K562 (cell line): ENCODE results near the gene ARSJ. TPM values are rescaled to one million over a fixed set of nuclear protein-coding genes. Genes with fewer than 3 reads are reported as not detected.

Source experiments
- ATAC-seq: fragments of 200-7000 bp; cut with Tn5 transposase; 3 replicates; pipeline ENCODE4 v1.9.1; 2020; ENCODE audit warnings: moderate library complexity
- BruUV-seq: library from RNA; stranded (reverse); fragments of 400-500 nt; replicated peaks from 2 replicates; lab custom pipeline; 2021; lab: Mats Ljungman, UMichigan
- CTCF ChIA-PET: fragments of 300-600 bp; formaldehyde crosslinking; extraction: SDS; loops from one replicate; lab custom pipeline; 2021; ENCODE audit warnings: low intra/inter-chr PET ratio; lab: Yijun Ruan, JAX
- POLR2A ChIA-PET: fragments of 300-600, 350-650 bp; sonication (Branson Sonifier 250); formaldehyde crosslinking; extraction: SDS; loops from one replicate; lab custom pipeline; 2021; ENCODE audit warnings: antibody characterized with exemption, inconsistent platforms; lab: Yijun Ruan, JAX
- DNase-seq, 4 experiments: peaks; one replicate each; pipeline versions ENCODE4 v3.0.0 to v3.0.0-alpha.2; 2011 to 2018; ENCODE audit warnings: low spot score in 3 of 4, mixed read lengths in 3 of 4; ENCODE audit errors: extremely low read depth in 1 of 4
- FAIRE-seq: peaks from 2 replicates; lab custom pipeline; 2011; peaks lifted over from hg19 to GRCh38; lab: Jason Lieb, UNC
- H2AFZ ChIP-seq: 2 replicates; pipeline ENCODE4 v1.6.0; 2011; ENCODE audit warnings: low read depth, low read length, control low read depth, inconsistent platforms
- H3K27ac ChIP-seq: fragments of 200-600 bp; 3 replicates; pipeline ENCODE4 v1.8.0; 2011; ENCODE audit warnings: low read depth, mild to moderate bottlenecking, control low read depth, inconsistent platforms, low read length, moderate library complexity, mixed read lengths; ENCODE audit errors: extremely low read depth
- H3K27me3 ChIP-seq, 2 experiments: fragments of 300-600 bp in 1 of 2; 2 replicates in 1 of 2; 3 replicates in 1 of 2; pipeline versions ENCODE4 v1.6.0 to v1.8.0; 2011; ENCODE audit warnings: inconsistent platforms in 2 of 2, low read length in 2 of 2, mild to moderate bottlenecking in 1 of 2, mixed read lengths in 1 of 2, moderate library complexity in 1 of 2; ENCODE audit not compliant: control insufficient read depth in 2 of 2, insufficient read depth in 2 of 2
- H3K36me3 ChIP-seq: fragments of 300-600 bp; 3 replicates; pipeline ENCODE4 v1.8.0; 2011; ENCODE audit warnings: mild to moderate bottlenecking, low read length, inconsistent platforms; ENCODE audit not compliant: control insufficient read depth, insufficient read depth
- H3K4me1 ChIP-seq, 2 experiments: fragments of 200-600 bp in 1 of 2; replicated peaks in 1 of 2; 2 replicates in 1 of 2; 3 replicates in 1 of 2; pipeline versions ENCODE4 v1.5.1 to v1.8.0; 2011; ENCODE audit warnings: inconsistent platforms in 2 of 2, low read length in 2 of 2, mild to moderate bottlenecking in 1 of 2, mixed read lengths in 1 of 2, moderate library complexity in 1 of 2; ENCODE audit not compliant: control insufficient read depth in 2 of 2, insufficient read depth in 2 of 2
- H3K4me2 ChIP-seq: 2 replicates; pipeline ENCODE4 v1.6.1; 2011; ENCODE audit warnings: low read length, control low read depth, inconsistent platforms, mixed read lengths; ENCODE audit not compliant: insufficient read depth
- H3K4me3 ChIP-seq: fragments of 200-600 bp; sonication (generic), shearing (Covaris generic); 2 replicates; pipeline ENCODE4 v1.5.1; 2016; ENCODE audit warnings: control low read depth, inconsistent platforms
- H3K79me2 ChIP-seq: fragments of 200-600 bp; 3 replicates; pipeline ENCODE4 v1.8.0; 2011; ENCODE audit warnings: low read length, inconsistent platforms; ENCODE audit not compliant: control insufficient read depth, insufficient read depth
- H3K9ac ChIP-seq, 2 experiments: 2 replicates each; pipeline versions ENCODE4 v1.6.0 to v1.6.1; 2011; ENCODE audit warnings: low read depth in 2 of 2, low read length in 2 of 2, control low read depth in 1 of 2, inconsistent platforms in 1 of 2, mild to moderate bottlenecking in 1 of 2, mixed read lengths in 1 of 2; ENCODE audit not compliant: insufficient read depth in 1 of 2
- H3K9me1 ChIP-seq: one replicate; pipeline ENCODE4 v1.6.0; 2011; ENCODE audit warnings: inconsistent platforms, mild to moderate bottlenecking, low read length, moderate library complexity; ENCODE audit not compliant: control insufficient read depth, insufficient read depth
- H3K9me3 ChIP-seq: replicated peaks from 2 replicates; pipeline ENCODE4 v1.5.1; 2011; ENCODE audit warnings: low read depth, low read length, inconsistent platforms; ENCODE audit not compliant: control insufficient read depth, insufficient read depth
- H4K20me1 ChIP-seq: replicated peaks from 2 replicates; pipeline ENCODE4 v1.6.1; 2011; ENCODE audit warnings: low read length, inconsistent platforms, mixed read lengths; ENCODE audit not compliant: control insufficient read depth, insufficient read depth
- CBX1 ChIP-seq: sonication (generic); IDR thresholded peaks from 2 replicates; pipeline ENCODE4 v1.6.1; 2016; ENCODE audit warnings: antibody characterized with exemption, low read depth, mild to moderate bottlenecking
- CREM ChIP-seq: IDR thresholded peaks from 2 replicates; pipeline ENCODE4 v1.6.1; 2014; ENCODE audit warnings: antibody characterized with exemption, low read depth
- E2F3 ChIP-seq: fragments of 250-450 bp; sonication (Bioruptor Pico); IDR thresholded peaks from 2 replicates; pipeline ENCODE4 v1.4.0; 2020; ENCODE audit warnings: mild to moderate bottlenecking
- ETV1 ChIP-seq: fragments of 450-650 bp; conservative IDR thresholded peaks from 2 replicates; pipeline ENCODE4 v1.6.1; 2016; ENCODE audit warnings: missing genetic modification characterization, control low read depth, low read depth, missing compliant biosample characterization
- FOXK2 ChIP-seq, 2 experiments: fragments of 450-650 bp; IDR thresholded peaks in 1 of 2; conservative IDR thresholded peaks in 1 of 2; 2 replicates each; pipeline ENCODE4 v1.6.1; 2016; ENCODE audit warnings: low read depth in 2 of 2, mild to moderate bottlenecking in 1 of 2
- MEIS2 ChIP-seq: fragments of 450-650 bp; IDR thresholded peaks from 2 replicates; pipeline ENCODE4 v1.6.1; 2014; ENCODE audit warnings: mild to moderate bottlenecking; ENCODE audit not compliant: partially characterized antibody
- PHTF2 ChIP-seq: fragments of 250-450 bp; sonication (Bioruptor Pico); IDR thresholded peaks from 2 replicates; pipeline ENCODE4 v1.5.0; 2021; ENCODE audit warnings: mild to moderate bottlenecking
- PTBP1 ChIP-seq: fragments of 200-400 bp; formaldehyde crosslinking; IDR thresholded peaks from 2 replicates; pipeline ENCODE4 v1.6.1; 2017; ENCODE audit warnings: low read depth, low read length
- TGIF2 ChIP-seq: sonication (generic); formaldehyde crosslinking; IDR thresholded peaks from 2 replicates; pipeline ENCODE4 v1.8.1; 2022; ENCODE audit warnings: mild to moderate bottlenecking, missing genetic modification reagents, moderate library complexity
- ZNF133 ChIP-seq: fragments of 250-450 bp; sonication (Bioruptor Pico); IDR thresholded peaks from 2 replicates; pipeline ENCODE4 v1.4.0; 2020; ENCODE audit warnings: mild to moderate bottlenecking
- WGBS: fragments of 100-300 bp; shearing (Covaris generic); methylation state at CpG from one replicate; pipeline ENCODE4 v1.1.6; 2016; ENCODE audit warnings: low coverage, mixed read lengths; ENCODE audit not compliant: insufficient coverage; ENCODE audit errors: missing lambda C conversion rate; 5-methylcytosine and 5-hydroxymethylcytosine counted together
- in situ Hi-C: fragments of 300-500 bp; cut with MboI; formaldehyde crosslinking; loops from 4 replicates; pipeline ENCODE4 v1.15.0; 2018; ENCODE audit warnings: inconsistent platforms, mixed read lengths
- intact Hi-C: fragments of 100-400 bp; cut with micrococcal nuclease; formaldehyde crosslinking; loops from 2 replicates; pipeline ENCODE4 v1.14.2; 2022
- polyA plus RNA-seq, 8 experiments: library from polyadenylated mRNA; depleted of rRNA in 4 of 8; stranded (reverse) in 5 of 8; unstranded in 3 of 8; fragments of >200 nt; fragmentation: Nextera tagmentation in 2 of 8; fragmentation: Illumina TruSeq in 1 of 8; extraction: Ambion mirVana in 2 of 8; extraction: Trizol in 1 of 8; gene quantifications; 2 replicates each; pipeline versions ENCODE4 v1.2.1 to v1.2.3, GENCODE V29; 2011 to 2014; ENCODE audit warnings: inconsistent platforms in 1 of 8, missing spikeins in 1 of 8
- total RNA-seq, 7 experiments: library from RNA; depleted of rRNA in 6 of 7; stranded (reverse); fragments of >200 nt in 6 of 7; fragmentation: Illumina TruSeq in 2 of 7; extraction: Trizol in 2 of 7; gene quantifications; 2 replicates each; pipeline versions ENCODE4 v1.2.1 to v1.2.3, GENCODE V29; 2011 to 2021; ENCODE audit warnings: low replicate concordance in 1 of 7

ARSJ gene
- total and polyA plus RNA-seq, 9 of the 15 experiments (the other 6 are each of a cell fraction or from before 2014, with no cell fraction given): not detected

GRCh38 chr4:113981591-113981990, 2.1 kb upstream of the ARSJ start:
- CTCF ChIA-PET: no interaction called here
- no peak for TF ChIP-seq TGIF2 (CRISPR knock-in tag)
- no peak for TF ChIP-seq MEIS2
- TF ChIP-seq CREM: no peak
- no peak for TF ChIP-seq E2F3 (CRISPR knock-in tag)
- no peak for TF ChIP-seq PHTF2 (CRISPR knock-in tag)
- no peak for TF ChIP-seq FOXK2 (conservative IDR thresholded peaks at IDR 0.05 in 1 of 2, IDR thresholded peaks at IDR 0.05 in 1 of 2; ENCODE audit: low read depth in 2 of 2)
- no peak for TF ChIP-seq ZNF133 (CRISPR knock-in tag)
- no peak for TF ChIP-seq CBX1
- no peak for TF ChIP-seq ETV1
- TF ChIP-seq PTBP1: no peak
- TF ChIP-seq, all 486 proteins: peak for 0
- in situ Hi-C loops: no loop called here
- H3K4me2 ChIP-seq: no peak overlapping the region
- no peaks in the 10 kb centered on the region for H4K20me1 ChIP-seq
- no peak overlapping the region for H3K27ac ChIP-seq
- 0% methylated on average over 2 of the region's 2 CpGs for WGBS
- H2AFZ ChIP-seq: no peak overlapping the region
- H3K4me3 ChIP-seq: no peak overlapping the region
- H3K36me3 ChIP-seq: no peaks in the 10 kb centered on the region
- DNase-seq (no peak), ATAC-seq (no peak), FAIRE-seq (no peak)
- intact Hi-C loops: no loop called here
- no peaks in the 10 kb centered on the region for H3K4me1 ChIP-seq
- no peaks in the 10 kb centered on the region for H3K9me3 ChIP-seq
- no TSS peak for BruUV-seq
- POLR2A ChIA-PET: no interaction called here
- H3K9me1 ChIP-seq: no peaks in the 10 kb centered on the region
- no peaks in the 10 kb centered on the region for H3K79me2 ChIP-seq
- H3K27me3 ChIP-seq: no peaks in the 10 kb centered on the region
- no peak overlapping the region for H3K9ac ChIP-seq
